NCI-H226 (cell line): ENCODE results near the gene PLOD2.
"Not testable (repeated sequence)": the region's sequence is repeated elsewhere in the genome, so short reads cannot be mapped to it uniquely, and the experiment has no call there.

Experiments used
- DNase-seq: peaks from one replicate; pipeline ENCODE4 v3.0.0-alpha.2; 2015

The PLOD2 gene

DNA sequence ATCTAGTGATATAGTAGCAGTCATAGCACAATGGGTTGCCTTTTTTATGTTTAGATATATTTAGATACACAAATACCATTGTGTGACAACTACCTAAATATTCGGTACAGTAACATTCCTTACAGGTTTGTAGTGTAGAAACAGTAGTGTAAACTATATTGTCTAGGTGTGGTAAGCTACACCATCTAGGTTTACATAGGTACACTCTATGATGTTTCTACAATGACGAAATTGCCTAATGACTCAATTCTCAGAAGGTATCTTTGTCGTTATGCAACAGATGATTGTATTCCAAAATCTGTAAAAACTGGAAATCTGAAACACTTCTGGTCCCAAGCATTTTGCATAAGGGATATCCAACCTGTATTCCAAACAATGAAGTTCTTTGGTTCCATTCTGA, 24.3 kb downstream of the PLOD2 start:
- no peak for DNase-seq

GRCh38 chr3:146134348-146135117, 26.5 kb downstream of the PLOD2 start:
- peak; percentile 40 for DNase-seq

DNA sequence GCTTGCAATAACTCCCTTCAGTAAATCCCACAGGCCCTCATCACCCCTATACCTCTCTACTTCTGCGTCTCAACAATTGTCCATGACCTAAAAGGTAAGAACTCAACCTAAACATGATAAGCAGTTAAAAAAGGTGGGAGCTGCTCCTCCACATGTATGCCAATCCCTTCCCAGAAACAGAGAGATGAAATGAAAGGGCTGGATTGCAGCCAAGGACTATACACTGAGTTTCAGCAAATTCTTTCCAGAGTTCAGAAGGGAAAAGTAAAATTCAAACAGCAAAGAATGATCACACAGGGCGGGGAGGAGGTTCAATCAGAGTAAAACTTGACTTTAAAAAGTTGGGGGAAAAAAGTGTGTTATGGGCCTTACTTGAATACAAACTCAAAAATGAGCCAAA, 27.5 kb downstream of the PLOD2 start:
- peak; percentile 55 for DNase-seq

GRCh38 chr3:146131616-146132410, 29.2 kb downstream of the PLOD2 start:
- peak; percentile 93 for DNase-seq

- peak; percentile 25 for DNase-seq
Observed at GRCh38 chr3:146130881-146131371, 30.1 kb downstream of the PLOD2 start.

DNA sequence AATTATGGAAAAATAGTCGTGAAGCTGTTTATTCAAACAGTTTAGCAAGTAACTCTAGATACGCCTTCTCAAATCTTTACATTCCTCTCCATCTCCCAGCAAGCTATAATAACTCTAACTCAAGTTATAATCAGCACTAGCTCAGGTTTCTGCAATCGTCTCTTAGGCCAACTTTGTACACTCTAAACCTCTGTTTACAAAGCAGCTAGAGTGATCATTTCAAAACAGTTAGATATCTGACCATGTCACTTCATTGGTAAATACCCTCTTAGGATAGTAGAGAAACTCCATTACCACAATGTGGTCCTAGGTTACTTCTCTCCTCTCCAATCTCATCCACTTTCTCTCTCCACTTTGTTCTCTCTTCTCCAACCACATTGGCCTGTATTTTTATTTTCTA, 31.2 kb downstream of the PLOD2 start:
- no peak for DNase-seq

DNA sequence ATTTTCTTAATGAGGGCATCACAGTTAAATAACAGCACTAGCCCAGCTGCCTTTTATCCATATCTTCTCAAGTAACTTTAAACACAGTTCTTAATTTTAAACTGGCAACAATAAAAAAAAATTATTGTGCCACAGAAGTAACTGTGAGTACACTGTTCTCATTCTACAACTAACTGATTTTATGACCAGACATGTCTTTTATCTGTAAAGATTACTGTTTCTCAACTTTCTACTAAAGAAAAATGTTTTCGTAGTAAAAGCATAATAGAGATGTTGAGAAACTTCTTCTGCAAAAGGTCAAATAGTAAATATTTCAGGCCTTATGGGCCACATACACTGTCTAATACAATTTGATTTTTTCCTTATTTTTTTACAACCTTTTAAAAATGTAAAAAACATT, 32.0 kb downstream of the PLOD2 start:
- DNase-seq: no peak

GRCh38 chr3:146128179-146128578, 32.8 kb downstream of the PLOD2 start:
- DNase-seq: no peak

DNA sequence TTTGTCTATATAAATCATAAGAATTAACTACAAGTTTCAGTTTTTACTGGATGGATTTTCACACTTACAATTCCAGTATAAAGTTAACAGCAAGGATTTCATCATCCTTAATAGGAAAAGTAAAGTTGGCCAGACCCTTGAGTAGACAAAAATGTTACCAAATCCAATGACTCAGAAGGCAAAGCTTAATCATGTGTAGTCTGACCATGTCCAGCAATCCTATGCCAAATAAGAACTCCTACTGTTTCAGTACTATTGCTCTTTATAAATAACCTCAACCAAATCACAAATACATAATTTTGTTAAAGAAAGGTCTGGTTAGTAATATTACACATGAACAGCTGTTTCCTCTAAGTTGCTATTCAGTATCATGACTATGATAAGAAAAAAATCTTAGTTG, 35.0 kb downstream of the PLOD2 start:
- DNase-seq: peak; percentile 82

GRCh38 chr3:146124126-146124801, 36.7 kb downstream of the PLOD2 start:
- peak; percentile 38 for DNase-seq

DNA sequence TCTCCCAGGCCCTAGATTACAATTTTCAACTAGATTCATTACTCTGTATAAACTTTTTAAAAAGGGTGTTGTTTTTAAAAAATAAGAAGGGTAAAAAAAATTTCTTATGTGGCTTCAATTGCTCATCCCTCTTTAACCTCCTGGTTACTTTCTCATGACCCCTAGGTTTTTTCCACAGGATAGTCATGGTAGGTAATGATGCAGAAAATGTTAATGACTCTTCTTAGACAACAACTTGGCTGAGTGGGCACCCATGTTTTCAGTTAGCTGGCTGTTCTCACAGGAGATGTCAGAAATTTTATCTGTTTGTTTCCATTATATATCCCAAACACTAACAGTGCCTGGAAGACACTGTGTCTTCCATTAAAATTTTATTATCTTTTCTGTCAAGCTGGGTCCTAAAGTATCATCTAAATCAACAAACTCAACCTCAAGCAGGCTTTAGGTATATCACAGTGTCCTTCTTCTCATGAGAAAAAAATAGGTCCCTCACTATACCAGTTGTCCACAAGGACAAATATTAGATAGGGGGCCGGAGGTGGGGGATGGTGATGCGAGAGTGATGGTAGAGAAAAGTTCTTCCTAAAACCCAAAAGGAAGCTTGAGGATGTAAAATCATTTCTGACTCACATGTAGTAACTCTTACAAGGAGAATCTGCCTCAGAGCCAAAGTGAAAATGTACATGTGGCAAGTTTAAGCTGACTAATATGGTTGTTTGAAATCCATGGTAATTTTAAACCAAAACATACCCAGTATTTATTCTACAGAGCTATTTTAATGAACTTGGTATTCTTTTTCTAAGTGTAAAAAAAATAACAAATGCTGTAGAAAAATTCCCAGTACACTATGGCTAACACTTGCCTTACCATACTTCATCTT, 43.3 kb downstream of the PLOD2 start:
- DNase-seq: no peak

DNA sequence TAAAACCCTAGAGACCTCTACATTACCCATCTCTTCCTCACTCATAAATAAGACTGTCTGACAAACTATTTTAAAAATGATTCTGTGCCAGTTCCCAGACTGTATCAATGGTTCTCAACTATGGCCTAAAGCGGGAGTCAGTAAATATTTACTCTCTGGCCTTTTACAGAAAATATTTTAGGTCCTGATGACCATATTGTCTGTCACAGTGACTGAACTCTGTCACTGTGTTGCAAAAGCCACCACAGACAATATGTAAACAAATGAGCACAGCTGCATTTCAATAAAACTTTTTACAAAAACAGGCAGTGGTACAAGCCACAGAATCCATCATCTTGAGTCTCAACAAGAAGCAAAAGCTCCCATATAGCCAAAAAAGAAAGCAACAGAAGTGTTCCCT, 45.4 kb downstream of the PLOD2 start:
- no peak for DNase-seq

GRCh38 chr3:146113804-146114203, 47.2 kb downstream of the PLOD2 start:
- not testable (repeated sequence) for DNase-seq

- no peak for DNase-seq
Observed at GRCh38 chr3:146111337-146111736, 49.6 kb downstream of the PLOD2 start.

- DNase-seq: no peak
Observed at GRCh38 chr3:146110161-146110560, 50.8 kb downstream of the PLOD2 start.

GRCh38 chr3:146106986-146107385, 54.0 kb downstream of the PLOD2 start:
- no peak for DNase-seq

DNA sequence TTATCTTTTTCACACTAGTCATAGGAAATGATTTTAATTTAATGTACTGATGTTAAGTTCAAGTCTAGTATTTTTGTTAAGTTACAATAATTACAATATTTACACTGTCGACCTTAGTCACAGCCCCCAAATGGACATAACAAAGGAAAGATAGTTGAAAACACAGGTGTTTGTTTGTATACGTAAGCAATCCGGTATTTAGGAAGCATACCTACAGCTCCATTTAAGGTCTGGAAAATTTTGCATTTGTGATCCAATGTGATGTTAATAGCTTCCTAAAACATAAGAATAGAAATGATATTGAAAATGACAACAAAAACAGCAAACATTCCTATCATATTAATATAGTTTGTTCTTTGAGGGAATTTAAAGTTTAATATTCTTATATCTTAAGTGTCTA, 56.9 kb downstream of the PLOD2 start:
- no peak for DNase-seq

GRCh38 chr3:146102885-146103284, 58.1 kb downstream of the PLOD2 start:
- no peak for DNase-seq

- no peak for DNase-seq
Observed at GRCh38 chr3:146101538-146101937, 59.4 kb downstream of the PLOD2 start.

DNA sequence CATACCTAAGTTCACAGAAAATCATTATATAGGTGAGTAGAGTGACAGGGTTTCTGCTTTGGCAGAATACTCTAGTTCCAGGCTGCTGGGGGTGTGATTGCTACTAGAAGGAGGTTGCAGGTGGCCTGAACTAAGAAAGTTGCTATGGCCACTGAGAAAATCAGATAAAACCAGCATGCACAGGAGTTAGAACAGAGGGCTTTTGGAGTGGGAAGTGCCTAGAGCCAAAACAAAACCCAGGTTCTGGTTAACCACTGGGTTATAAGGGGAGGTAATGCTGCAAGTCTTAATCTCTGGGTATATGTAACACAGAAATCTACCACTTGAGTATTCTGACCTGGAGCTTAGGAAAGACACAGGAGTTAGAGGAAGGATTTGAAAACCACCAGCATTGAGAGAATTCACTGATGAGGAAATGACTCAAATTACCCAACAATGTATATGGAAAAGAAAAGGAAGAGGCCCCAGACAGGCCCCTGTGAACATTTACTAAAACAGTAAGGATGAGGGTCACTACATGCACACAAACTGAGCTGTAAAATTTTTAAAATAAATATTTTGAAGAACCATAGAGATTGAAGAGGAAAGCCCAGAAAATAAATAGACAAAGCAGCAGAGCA, 60.0 kb downstream of the PLOD2 start:
- no peak for DNase-seq

GRCh38 chr3:146100180-146100579, 60.8 kb downstream of the PLOD2 start:
- DNase-seq: no peak

DNA sequence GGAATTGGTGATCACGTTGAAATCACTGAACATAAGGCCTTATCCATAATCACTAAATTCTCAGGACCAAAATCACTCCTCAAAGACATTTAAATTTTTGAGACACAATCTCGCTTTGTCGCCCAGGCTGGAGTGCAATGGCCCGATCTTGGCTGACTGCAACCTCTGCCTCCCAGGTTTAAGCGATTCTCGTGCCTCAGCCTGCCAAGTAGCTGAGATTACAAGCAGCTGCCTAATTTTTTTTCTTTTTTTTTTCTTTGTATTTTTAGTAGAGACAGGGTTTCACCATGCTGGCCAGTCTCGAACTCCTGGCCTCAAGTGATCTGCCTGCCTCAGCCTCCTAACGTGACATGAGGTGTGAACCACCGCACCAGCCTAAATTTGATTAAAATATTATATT, 61.7 kb downstream of the PLOD2 start:
- no peak for DNase-seq
